Suppressor macrophage treated with lipopolysaccharide for 1 hour (primary cell): ENCODE measurements around the gene TOP2A.

Experiments
- DNase-seq, 3 donors: peaks; one replicate each; pipeline ENCODE4 v3.0.0-alpha.2; 2020 to 2022

Gene TOP2A, protein sequence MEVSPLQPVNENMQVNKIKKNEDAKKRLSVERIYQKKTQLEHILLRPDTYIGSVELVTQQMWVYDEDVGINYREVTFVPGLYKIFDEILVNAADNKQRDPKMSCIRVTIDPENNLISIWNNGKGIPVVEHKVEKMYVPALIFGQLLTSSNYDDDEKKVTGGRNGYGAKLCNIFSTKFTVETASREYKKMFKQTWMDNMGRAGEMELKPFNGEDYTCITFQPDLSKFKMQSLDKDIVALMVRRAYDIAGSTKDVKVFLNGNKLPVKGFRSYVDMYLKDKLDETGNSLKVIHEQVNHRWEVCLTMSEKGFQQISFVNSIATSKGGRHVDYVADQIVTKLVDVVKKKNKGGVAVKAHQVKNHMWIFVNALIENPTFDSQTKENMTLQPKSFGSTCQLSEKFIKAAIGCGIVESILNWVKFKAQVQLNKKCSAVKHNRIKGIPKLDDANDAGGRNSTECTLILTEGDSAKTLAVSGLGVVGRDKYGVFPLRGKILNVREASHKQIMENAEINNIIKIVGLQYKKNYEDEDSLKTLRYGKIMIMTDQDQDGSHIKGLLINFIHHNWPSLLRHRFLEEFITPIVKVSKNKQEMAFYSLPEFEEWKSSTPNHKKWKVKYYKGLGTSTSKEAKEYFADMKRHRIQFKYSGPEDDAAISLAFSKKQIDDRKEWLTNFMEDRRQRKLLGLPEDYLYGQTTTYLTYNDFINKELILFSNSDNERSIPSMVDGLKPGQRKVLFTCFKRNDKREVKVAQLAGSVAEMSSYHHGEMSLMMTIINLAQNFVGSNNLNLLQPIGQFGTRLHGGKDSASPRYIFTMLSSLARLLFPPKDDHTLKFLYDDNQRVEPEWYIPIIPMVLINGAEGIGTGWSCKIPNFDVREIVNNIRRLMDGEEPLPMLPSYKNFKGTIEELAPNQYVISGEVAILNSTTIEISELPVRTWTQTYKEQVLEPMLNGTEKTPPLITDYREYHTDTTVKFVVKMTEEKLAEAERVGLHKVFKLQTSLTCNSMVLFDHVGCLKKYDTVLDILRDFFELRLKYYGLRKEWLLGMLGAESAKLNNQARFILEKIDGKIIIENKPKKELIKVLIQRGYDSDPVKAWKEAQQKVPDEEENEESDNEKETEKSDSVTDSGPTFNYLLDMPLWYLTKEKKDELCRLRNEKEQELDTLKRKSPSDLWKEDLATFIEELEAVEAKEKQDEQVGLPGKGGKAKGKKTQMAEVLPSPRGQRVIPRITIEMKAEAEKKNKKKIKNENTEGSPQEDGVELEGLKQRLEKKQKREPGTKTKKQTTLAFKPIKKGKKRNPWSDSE (N-terminal part only)

GRCh38 chr17:40417609-40418427 lies at the start of gene TOP2A:
Gene TOP2A (minus strand): TSS chr17:40417896. CDS start chr17:40417791, 105 bp downstream.
- peak; percentile 98 to 100 (median 100) for DNase-seq

- DNase-seq: no peak
Measured at GRCh38 chr17:40467281-40467867, 49.7 kb upstream of the TOP2A start.

DNA sequence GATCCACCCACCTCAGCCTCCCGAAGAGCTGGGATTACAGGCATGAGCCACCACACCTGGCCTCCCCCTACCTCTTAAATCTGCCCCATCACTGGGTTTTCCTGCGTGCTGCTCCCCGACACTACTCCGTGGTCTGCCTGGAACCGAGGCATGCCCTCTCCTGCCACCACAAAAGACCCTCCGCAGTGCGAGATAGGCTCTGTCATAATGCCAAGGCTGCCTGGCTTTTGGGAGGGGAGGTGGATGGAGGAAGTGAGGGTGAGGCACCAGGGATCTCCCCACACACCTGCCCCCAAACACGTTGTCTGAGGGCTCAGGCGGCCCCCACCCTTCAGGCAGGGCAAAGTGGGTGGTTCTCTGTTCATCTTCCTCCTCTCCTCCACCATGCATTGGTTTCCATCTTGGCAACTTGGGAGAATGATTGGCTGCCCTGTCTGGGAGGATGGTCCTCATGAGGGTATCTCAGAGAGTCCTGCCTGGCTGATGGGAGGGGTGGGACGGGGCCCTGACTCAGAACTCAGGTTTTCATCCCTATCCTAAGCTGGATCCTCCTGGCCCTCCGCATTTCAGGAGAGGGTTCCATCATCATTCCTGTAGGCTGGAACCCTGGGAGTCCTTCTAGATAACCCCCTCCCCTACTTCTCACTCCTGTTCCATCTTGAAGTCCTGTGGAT lies 48.7 kb upstream of the TOP2A start:
- DNase-seq: no peak

- DNase-seq: no peak
Measured at GRCh38 chr17:40464392-40464855, 46.7 kb upstream of the TOP2A start.

- no peak for DNase-seq
Measured at GRCh38 chr17:40463122-40463550, 45.4 kb upstream of the TOP2A start.

DNA sequence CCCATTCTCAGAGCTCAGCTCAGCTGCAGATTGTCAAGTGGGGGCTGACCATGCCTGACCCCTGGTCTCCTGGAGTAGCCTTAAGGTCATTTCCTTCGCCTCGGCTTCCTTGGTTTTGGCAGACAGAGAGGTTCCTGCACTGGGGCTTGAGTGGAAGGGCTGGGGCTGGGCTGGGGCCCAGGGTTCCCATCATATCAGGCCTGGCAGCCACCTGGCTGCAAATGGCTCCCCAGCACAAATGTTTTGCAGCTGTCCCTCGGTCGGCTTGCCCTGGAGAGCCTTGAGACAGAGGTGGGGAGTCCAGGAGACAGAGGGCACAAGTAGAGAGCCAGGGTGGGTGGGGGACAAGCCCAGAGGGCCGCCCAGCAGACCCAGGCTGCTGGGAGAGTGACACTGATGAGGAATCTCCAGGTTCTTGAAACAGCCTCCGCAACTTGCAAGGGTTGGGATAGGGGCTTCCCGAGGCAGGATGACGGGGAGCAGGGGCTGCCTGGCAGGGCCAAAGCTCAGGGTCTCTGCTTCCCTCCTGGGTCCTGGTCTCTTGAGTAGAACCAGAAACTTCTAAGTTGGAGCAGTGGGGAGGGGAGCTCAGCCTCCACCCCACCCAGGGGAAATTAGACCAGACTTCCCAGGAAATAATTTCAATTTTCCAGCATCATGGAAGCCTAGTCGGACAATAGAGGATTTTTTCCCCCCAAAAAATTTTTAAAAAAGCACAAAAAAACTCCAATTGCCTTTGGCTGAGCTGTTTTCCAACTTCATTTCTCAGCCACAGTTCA lies 44.8 kb upstream of the TOP2A start:
- no peak for DNase-seq

- DNase-seq: no peak
Measured at GRCh38 chr17:40461732-40462342, 44.1 kb upstream of the TOP2A start.

DNA sequence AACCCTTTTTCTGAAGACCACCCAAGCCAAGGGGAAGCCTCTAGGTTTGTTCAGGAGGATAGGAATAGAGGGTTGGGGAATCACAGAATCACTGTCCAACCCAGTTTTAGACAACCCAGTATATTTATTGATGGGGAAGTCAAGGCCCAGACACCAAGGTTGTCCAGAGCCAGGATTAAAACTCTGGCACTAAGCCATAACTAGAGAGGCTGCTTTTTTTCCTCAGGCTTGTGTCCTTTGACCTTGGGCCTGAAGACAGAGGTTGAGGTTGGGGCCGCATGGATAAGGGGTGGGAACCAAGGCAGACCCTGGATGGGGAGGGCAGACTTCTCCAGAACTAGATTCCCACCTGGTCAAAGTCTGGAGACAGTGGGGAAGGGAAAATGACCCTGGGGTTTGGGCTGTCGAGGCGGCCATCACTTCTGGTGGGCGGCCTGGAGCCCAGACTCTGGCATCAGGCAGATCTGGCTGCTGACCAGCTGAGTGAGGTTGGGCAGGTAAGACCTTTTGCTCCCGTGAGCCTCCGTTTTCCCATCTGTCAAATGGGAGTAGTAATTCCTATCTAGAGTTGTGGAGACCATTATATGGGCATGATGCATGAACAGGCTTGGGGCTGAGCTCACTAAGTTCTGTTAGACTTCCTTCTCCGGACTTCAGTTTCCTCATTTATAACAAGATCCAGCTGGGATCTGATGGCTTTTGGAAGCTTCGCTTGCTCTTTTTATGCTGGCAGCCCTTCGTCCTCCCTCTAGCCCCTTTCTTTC lies 43.5 kb upstream of the TOP2A start:
- no peak for DNase-seq

DNA sequence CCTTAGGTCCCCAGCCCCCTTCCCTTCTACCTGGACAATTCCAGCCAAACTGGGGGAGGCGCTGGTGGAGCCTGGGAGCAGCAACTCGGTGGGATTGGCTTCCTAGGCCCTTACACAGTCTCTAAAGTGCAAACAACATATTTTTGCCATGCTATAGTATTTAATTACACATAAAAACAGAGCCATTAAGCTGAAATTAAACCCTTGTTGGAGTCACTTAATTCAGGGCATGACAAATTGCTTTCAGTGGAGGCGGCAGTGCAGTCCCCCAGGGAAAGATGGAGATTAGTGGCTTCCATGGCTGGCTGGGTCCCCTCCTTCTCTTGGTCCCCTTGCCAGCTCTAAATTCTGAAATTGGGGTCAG lies 42.9 kb upstream of the TOP2A start:
- no peak for DNase-seq

DNA sequence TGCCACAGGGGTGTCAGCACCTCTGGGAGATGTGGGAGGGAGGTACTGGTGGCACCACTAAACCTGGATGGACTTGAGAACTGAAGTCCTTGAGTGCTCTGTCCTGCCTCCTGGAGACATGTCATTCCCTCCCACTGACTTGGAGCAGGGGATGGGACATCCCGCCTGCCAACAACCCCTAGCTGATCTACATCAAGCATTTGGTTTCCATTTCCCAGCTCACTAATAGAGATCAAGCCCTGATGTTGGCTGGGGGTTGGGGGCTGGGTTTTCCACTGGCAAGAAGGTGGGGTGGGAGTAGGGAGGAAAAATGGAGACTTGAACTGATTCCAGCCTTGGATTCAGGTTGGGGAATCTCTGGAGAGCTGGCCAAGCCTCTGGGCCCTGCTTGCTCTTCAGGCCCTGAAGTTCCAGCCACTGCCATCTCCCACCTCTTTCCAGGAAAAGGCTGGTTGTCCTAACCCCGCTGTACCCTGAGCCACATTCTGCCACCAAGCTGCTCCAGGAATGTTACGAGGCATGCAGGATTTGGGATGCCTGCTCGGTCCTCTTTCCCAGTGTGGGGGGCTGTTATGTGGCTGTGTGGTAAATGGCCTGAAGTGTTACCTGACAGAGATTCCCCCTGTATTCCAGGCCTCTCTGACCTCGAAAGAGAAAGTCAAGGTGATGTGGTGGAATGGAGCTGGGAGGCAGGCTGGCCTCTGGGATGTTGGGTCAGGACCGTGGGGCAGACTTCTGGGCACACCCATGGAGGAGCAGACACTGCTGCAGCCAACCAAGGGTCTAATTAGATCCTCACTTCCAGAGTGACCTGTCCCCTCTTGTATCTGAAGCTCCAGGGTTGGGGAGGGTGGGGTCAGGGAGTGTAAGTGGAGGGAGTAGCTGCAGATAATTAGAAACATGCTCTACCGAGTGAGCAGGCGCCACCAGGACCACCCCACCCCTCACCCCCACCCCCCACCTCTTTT lies 42.2 kb upstream of the TOP2A start:
- no peak for DNase-seq

- no peak for DNase-seq
Measured at GRCh38 chr17:40458851-40459482, 41.3 kb upstream of the TOP2A start.

- DNase-seq: no peak
Measured at GRCh38 chr17:40457964-40458791, 40.5 kb upstream of the TOP2A start.

DNA sequence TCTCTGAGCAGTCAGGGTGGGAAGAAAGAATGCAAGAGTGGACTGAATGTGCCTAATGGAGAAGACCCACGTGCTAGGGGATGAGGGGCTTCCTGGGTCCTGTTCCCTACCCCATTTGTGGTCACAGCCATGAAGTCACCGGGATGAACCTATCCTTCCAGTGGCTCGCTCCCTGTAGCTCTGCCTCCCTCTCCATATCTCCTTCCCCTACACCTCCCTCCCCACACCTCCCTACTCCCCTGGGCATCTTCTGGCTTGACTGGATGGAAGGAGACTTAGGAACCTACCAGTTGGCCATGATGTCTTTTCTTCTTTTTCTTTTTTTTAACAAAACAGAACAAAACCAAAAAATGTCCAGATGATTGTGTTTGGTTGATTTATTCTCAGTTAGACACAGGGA lies 39.7 kb upstream of the TOP2A start:
- no peak for DNase-seq

GRCh38 chr17:40456396-40456951 lies 38.8 kb upstream of the TOP2A start:
- no peak for DNase-seq

- no peak for DNase-seq
Measured at GRCh38 chr17:40454613-40454995, 36.9 kb upstream of the TOP2A start.
